Measurements from ENCODE around the gene BLOC1S2. TPM values are rescaled to one million over a fixed set of nuclear protein-coding genes. Genes with fewer than 3 reads are reported as not detected.

BLOC1S2 gene
- total and polyA plus RNA-seq, 2 experiments from 2014 or later, result 69.0 to 72.8 TPM

GRCh38 chr10:100229819-100230422 is 56.6 kb downstream of the BLOC1S2 start:
- peak overlapping the region; percentile 95 for H3K27ac Mint-ChIP-seq
- Histone ChIP-seq H3K9me2 (ENCODE audit: insufficient read depth) (no peaks in the 10 kb centered on the region), H3K36me3 (ENCODE audit: insufficient read depth) (peaks cover 9% of the 10 kb centered on the region; the same call in 1 of the 2 replicates), H3K4me2 (peak overlapping the region; percentile 95), H3K79me2 (replicated peaks; ENCODE audit: insufficient read depth) (peaks cover 37% of the 10 kb centered on the region), H4K20me1 (replicated peaks; ENCODE audit: insufficient read depth) (peaks cover 17% of the 10 kb centered on the region), H3K27ac (ENCODE audit: low read depth) (peak overlapping the region; percentile 60; the same call in 1 of the 2 replicates), H2AFZ (peak overlapping the region; percentile 86), H3K27me3 (ENCODE audit: insufficient read depth) (no peaks in the 10 kb centered on the region), H3F3A (replicated peaks; ENCODE audit: low read depth) (peaks cover 7% of the 10 kb centered on the region; the same call in 1 of the 2 replicates), H3K4me3 (peak overlapping the region; percentile 98), H3K4me1 (ENCODE audit: insufficient read depth) (no peaks in the 10 kb centered on the region)
- DNase-seq (ENCODE audit: low spot score) (no peak), ATAC-seq (no peak)
- H3K4me1 Mint-ChIP-seq, result peaks cover 3% of the 10 kb centered on the region; the same call in 2 of the 3 replicates
- peaks cover 2% of the 10 kb centered on the region for H3K27me3 Mint-ChIP-seq (ENCODE audit: insufficient read depth, low read depth, poor library complexity)
- peaks cover 15% of the 10 kb centered on the region for H3K36me3 Mint-ChIP-seq (ENCODE audit: low read depth)
- peak overlapping the region; percentile 92 for H3K4me3 Mint-ChIP-seq
- no peaks in the 10 kb centered on the region for H3K9me3 Mint-ChIP-seq
- TF ChIP-seq ZNF114 (CRISPR knock-in tag; IDR thresholded peaks at IDR 0.05) (no peak), STAT1 (IDR thresholded peaks at IDR 0.05; ENCODE audit: unreplicated experiment) (no peak), REST (IDR thresholded peaks at IDR 0.05; ENCODE audit: unreplicated experiment) (no peak), CTCF (conservative IDR thresholded peaks at IDR 0.05; ENCODE audit: low read depth in 2 of 2) (no peak), ZNF462 (CRISPR knock-in tag; IDR thresholded peaks at IDR 0.05) (no peak), NANOG (IDR thresholded peaks at IDR 0.05; ENCODE audit: borderline replicate concordance) (no peak)

All from GM23338 (cell line).